Stimulated activated CD4-positive, alpha-beta T cell treated with anti-CD3 and anti-CD28 coated beads, Interleukin-15, amount 100 ng/mL, for 1 hour (primary cell): Measurements from ENCODE around the gene IMPDH1.

Experiments used
- DNase-seq, 2 donors: peaks; one replicate each; pipeline ENCODE4 v3.0.0-alpha.2; 2020; ENCODE audit warnings: low read depth in 1 of 2, low spot score in 1 of 2

IMPDH1 gene

DNA sequence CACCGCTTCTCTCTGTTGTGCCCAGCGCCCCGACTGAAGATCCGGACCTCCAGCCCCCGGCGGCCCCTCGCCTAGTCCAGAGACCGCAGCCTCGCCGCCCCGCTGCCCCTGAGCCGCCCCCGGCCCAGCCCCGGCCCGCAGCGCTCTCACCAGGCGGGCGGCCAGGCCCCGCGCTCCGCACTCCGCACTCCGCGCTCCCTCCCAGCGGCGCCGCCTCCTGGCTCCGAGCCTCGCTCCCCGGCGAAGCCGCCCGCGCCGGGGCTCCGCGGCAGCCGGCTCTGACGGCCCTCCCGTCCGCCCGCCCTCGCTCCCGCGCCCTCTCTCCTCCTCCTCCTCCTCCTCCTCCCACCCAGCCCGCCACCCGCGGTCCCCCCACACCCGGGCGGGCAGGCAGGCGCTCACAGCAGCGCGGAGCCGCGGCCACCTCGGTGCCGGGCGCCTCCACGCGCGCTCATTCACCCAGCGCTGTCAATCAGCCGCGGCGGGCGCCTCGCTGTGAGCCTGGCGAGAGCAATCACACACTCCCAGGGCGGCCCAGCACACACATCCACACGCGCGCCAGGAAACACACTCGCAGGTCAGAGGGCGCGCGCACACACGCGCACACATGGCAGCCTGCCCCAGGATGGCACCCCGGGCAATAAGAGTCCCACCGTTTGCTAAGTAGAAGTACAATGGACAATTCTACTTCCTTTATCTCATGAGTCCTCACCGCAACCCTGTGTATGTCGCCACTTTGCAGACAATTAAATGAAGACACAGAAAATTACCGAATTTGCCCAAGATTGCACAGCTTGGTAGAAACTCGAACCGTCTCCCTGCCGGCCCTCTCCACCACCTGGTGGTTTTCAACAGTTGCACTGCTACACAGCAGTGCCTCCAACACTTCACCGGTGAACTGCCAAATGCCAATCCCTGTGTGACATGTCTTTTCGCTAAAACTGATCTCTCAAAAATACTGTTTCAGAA lies 48.1 kb downstream of the IMPDH1 start, which contains the start of gene PRRT4:
Gene PRRT4, minus strand, starts transcription at position 280 of the 969 bp plus-strand sequence.
- DNase-seq, result no peak

GRCh38 chr7:128360359-128360678 lies 49.5 kb downstream of the IMPDH1 start:
- no peak for DNase-seq

DNA sequence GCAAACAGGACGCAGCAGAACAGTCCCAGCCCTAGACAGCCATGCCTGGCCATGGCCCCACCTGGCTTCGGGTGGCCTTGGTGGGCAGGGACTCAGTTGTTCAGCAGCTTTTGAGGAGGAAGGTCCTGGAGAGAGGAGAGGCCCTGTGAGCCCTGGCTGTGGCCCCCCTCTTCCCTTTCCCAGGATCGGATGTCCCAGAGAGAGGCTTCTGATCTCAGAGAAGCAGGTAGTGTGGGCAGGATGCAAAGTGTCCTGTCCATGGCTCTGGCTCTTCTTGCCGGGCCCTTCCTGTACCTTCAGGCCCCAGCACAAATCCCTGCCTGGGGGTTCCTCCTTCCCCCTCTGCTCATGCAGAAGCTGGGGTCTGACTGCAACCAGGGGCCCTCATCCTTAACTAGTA lies 49.8 kb downstream of the IMPDH1 start:
- DNase-seq, result no peak

DNA sequence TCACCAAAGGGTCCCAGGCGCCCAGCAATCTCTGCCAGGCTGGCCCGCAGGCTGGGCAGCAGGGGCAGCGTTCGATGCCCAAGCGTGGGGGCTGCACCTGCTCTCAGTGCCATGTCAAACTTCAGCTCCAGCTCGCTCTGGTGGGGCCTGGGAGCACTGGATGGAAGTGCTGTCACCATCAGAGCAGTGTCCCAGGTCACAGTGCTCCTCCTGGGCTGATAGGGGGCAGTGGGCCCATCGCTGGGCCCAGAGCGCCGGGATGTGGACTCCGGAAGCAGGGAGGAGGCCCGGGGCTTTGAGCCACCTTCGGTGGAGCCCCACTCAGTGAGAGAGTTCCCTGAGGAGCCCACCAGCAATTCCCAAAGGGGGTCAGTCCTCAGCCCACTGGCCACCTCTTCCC lies 50.4 kb downstream of the IMPDH1 start:
- DNase-seq, result no peak

DNA sequence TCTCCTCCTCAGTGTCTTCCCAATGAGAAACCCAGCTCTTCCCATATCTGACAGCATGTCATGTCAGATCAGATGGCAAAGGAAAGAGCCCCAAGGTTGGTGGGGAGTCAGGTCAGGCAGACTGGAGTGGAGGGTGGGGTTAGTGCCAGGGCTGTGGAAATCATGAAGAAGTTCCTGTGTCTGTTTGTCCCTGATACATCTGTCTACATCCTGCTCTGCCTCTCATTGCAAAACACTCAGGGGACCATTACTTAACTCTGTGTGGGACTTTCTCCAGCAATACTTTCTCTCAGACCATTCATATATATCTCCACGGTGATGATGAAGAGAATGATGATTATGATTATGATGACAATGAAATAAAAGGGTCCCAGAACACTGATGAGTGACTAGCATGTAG lies 51.5 kb downstream of the IMPDH1 start:
- no peak for DNase-seq

DNA sequence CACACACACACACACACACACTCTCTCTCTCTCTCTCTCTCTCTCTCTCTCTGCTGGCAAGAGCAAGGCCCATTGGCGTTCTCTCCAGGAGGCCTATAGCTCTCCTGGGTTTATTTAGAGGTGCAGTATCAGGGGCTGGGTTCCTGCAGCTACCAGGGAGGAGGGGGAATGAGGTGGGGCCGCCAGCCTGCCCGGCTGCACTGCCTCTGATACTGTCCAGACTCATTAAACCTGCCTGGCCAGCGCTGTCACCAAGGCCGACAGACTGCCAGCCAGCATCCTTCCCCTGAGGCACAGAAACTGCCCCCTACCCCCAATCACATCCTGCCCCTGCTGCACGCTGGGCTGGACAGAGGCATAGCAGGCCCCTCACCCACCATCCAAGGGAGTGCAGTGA lies 52.6 kb downstream of the IMPDH1 start:
- no peak for DNase-seq

GRCh38 chr7:128356546-128357216 lies 53.1 kb downstream of the IMPDH1 start:
- DNase-seq, result no peak

GRCh38 chr7:128353610-128354009 lies 56.2 kb downstream of the IMPDH1 start:
- no peak for DNase-seq

GRCh38 chr7:128353189-128353588 lies 56.6 kb downstream of the IMPDH1 start:
- no peak for DNase-seq

DNA sequence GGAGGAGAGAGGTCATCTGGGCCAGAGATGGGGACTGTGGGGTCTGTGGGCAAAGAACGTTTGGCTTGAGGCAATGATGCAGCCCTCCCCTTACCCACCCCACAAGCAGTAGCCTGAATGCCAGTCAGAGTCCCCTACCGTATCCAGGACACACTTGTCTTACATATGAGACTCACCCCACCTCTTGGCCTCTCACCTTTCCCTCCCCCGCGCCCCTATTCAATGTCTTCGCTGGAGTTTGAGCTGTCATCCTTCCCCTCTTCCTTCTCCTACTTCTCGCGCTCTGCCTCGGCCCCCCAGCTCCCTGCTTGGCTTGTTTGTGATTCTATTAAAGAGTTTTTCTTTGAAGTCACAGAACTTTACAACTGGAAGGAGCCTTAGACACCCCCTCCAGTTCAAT lies 57.1 kb downstream of the IMPDH1 start:
- no peak for DNase-seq

GRCh38 chr7:128352153-128352537 lies 57.6 kb downstream of the IMPDH1 start:
- DNase-seq, result no peak

- no peak for DNase-seq
Observed at GRCh38 chr7:128351296-128352152, 58.3 kb downstream of the IMPDH1 start.

GRCh38 chr7:128350708-128351295 lies 59.0 kb downstream of the IMPDH1 start:
- no peak for DNase-seq

GRCh38 chr7:128349466-128349825 lies 60.3 kb downstream of the IMPDH1 start:
- no peak for DNase-seq

- peak in 1 of 2 donors; percentile 44 for DNase-seq
Observed at GRCh38 chr7:128347647-128348097, 62.1 kb downstream of the IMPDH1 start.

DNA sequence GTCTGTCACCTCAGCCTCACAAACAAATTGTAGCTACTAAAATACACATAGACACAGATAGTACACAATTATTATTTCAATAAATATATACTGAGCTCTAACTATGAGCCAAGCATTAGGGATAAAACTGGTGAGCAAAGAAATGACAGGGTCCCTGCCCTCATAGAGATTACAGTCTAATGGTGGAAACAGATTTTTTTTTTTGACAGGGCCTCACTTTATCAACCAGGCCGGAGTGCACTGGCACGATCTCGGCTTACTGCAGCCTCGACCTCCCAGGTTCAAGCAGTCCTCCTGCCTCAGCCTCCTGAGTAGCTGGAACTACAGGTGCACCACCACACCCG lies 65.4 kb downstream of the IMPDH1 start:
- DNase-seq, result no peak

- peak; percentile 69 to 70 for DNase-seq
Observed at GRCh38 chr7:128343554-128344430, 66.0 kb downstream of the IMPDH1 start, which contains the start of gene RBM28. Gene RBM28 (minus strand): TSS chr7:128343908. CDS start chr7:128343793, 115 bp downstream.
